A549 (cell line): Measurements from ENCODE around the gene SIM1. TPM values are rescaled to one million over a fixed set of nuclear protein-coding genes. Genes with fewer than 3 reads are reported as not detected.

Experiments used
- ATAC-seq, 2 experiments: fragments of 200-7000 bp in 1 of 2; fragments of >200 bp in 1 of 2; cut with Nextera tagmentation in 1 of 2; cut with Tn5 transposase in 1 of 2; 3 replicates each; pipeline versions ENCODE4 v1.8.0 to v1.9.1; 2018 to 2020; ENCODE audit warnings: mild to moderate bottlenecking in 1 of 2, moderate library complexity in 1 of 2
- CTCF ChIA-PET: fragments of 300-600 bp; sonication (Branson Sonifier 250); formaldehyde crosslinking; extraction: SDS; loops from one replicate; lab custom pipeline; 2021; ENCODE audit warnings: antibody characterized with exemption, inconsistent platforms; lab: Yijun Ruan, JAX
- POLR2A ChIA-PET: fragments of 350-600 bp; formaldehyde crosslinking; extraction: SDS; loops from one replicate; lab custom pipeline; 2021; ENCODE audit warnings: antibody characterized with exemption, inconsistent platforms; lab: Yijun Ruan, JAX
- DNase-seq, 2 experiments: peaks; one replicate each; pipeline versions ENCODE4 v3.0.0 to v3.0.0-alpha.2; 2011 to 2016; ENCODE audit warnings: low read depth in 1 of 2, low spot score in 1 of 2
- FAIRE-seq: peaks from 2 replicates; lab custom pipeline; 2011; peaks lifted over from hg19 to GRCh38; lab: Jason Lieb, UNC
- H3K27ac ChIP-seq, 2 experiments: fragments of >200 bp; sonication (Bioruptor Twin); formaldehyde crosslinking; 3 replicates each; pipeline ENCODE4 v1.5.1; 2016 to 2017
- H3K4me1 ChIP-seq: fragments of >200 bp; sonication (Bioruptor Twin); formaldehyde crosslinking; 3 replicates; pipeline ENCODE4 v1.6.1; 2016
- H3K4me2 ChIP-seq: fragments of >200 bp; sonication (Bioruptor Twin); formaldehyde crosslinking; 3 replicates; pipeline ENCODE4 v1.6.1; 2016
- H3K4me3 ChIP-seq: fragments of >200 bp; sonication (Bioruptor Twin); formaldehyde crosslinking; 3 replicates; pipeline ENCODE4 v1.5.1; 2016
- H3K9me3 ChIP-seq: fragments of >200 bp; sonication (Bioruptor Twin); formaldehyde crosslinking; 3 replicates; pipeline ENCODE4 v1.6.1; 2016
- ATOH8 ChIP-seq: fragments of 250-450 bp; sonication (Bioruptor Pico); IDR thresholded peaks from 2 replicates; pipeline ENCODE4 v1.5.0; 2020; ENCODE audit warnings: low read depth, mild to moderate bottlenecking, moderate library complexity
- BCL3 ChIP-seq: fragments of >200 bp; sonication (Bioruptor Twin); formaldehyde crosslinking; IDR thresholded peaks from 3 replicates; pipeline ENCODE4 v1.6.1; 2016
- CBX2 ChIP-seq: fragments of 200-600 bp; sonication (generic); IDR thresholded peaks from 2 replicates; pipeline ENCODE4 v1.6.1; 2016; ENCODE audit warnings: low read depth, mild to moderate bottlenecking, borderline replicate concordance
- EP300 ChIP-seq, 2 experiments: fragments of >200 bp; sonication (Bioruptor Twin); formaldehyde crosslinking; IDR thresholded peaks; 2 replicates in 1 of 2; 3 replicates in 1 of 2; pipeline ENCODE4 v1.6.1; 2016 to 2017
- FOSL2 ChIP-seq, 2 experiments: fragments of 450-650 bp in 1 of 2; fragments of >200 bp in 1 of 2; sonication (Bioruptor Twin) in 1 of 2; formaldehyde crosslinking; IDR thresholded peaks; 2 replicates each; pipeline versions ENCODE4 v1.5.0 to v1.6.1; 2016 to 2020; ENCODE audit warnings: mild to moderate bottlenecking in 1 of 2, moderate library complexity in 1 of 2
- FOXS1 ChIP-seq: fragments of 250-450 bp; sonication (Bioruptor Pico); IDR thresholded peaks from 2 replicates; pipeline ENCODE4 v1.5.0; 2020; ENCODE audit warnings: mild to moderate bottlenecking, moderate library complexity
- HES2 ChIP-seq: fragments of >200 bp; sonication (Bioruptor Twin); formaldehyde crosslinking; IDR thresholded peaks from 2 replicates; pipeline ENCODE4 v1.6.1; 2016
- JUN ChIP-seq, 2 experiments: fragments of >200 bp; sonication (Bioruptor Twin); formaldehyde crosslinking; IDR thresholded peaks; 2 replicates in 1 of 2; 3 replicates in 1 of 2; pipeline ENCODE4 v1.6.1; 2016 to 2017
- KDM5A ChIP-seq: fragments of 200-600 bp; sonication (generic); IDR thresholded peaks from 2 replicates; pipeline ENCODE4 v1.6.1; 2016; ENCODE audit warnings: antibody characterized with exemption, mild to moderate bottlenecking
- MAFK ChIP-seq: fragments of 450-650 bp; IDR thresholded peaks from 2 replicates; pipeline ENCODE4 v1.6.1; 2014; ENCODE audit not compliant: partially characterized antibody
- MAX ChIP-seq: IDR thresholded peaks from 2 replicates; pipeline ENCODE4 v1.6.1; 2012
- MYC ChIP-seq: IDR thresholded peaks from 2 replicates; pipeline ENCODE4 v1.6.1; 2012; ENCODE audit warnings: mild to moderate bottlenecking, inconsistent platforms, low read length, improper control_type of control experiment, borderline replicate concordance
- PHF8 ChIP-seq: fragments of 200-600 bp; sonication (generic); IDR thresholded peaks from 2 replicates; pipeline ENCODE4 v1.6.1; 2016; ENCODE audit warnings: low read depth, mild to moderate bottlenecking, antibody characterized with exemption, moderate library complexity, borderline replicate concordance
- POLR2A ChIP-seq: IDR thresholded peaks from 2 replicates; pipeline ENCODE4 v1.6.1; 2012; ENCODE audit warnings: mild to moderate bottlenecking, low read length
- RAD21 ChIP-seq, 2 experiments: fragments of >200 bp in 1 of 2; sonication (Bioruptor Twin) in 1 of 2; formaldehyde crosslinking in 1 of 2; IDR thresholded peaks in 1 of 2; conservative IDR thresholded peaks in 1 of 2; 2 replicates in 1 of 2; 3 replicates in 1 of 2; pipeline ENCODE4 v1.6.1; 2012 to 2018; ENCODE audit warnings: inconsistent platforms in 1 of 2
- RARB ChIP-seq: fragments of 250-450 bp; sonication (Bioruptor Pico); IDR thresholded peaks from 2 replicates; pipeline ENCODE4 v1.8.0; 2021; ENCODE audit warnings: mild to moderate bottlenecking, moderate library complexity
- RCOR1 ChIP-seq: fragments of 150-350 bp; IDR thresholded peaks from 2 replicates; pipeline ENCODE4 v1.6.1; 2014; ENCODE audit warnings: antibody characterized with exemption, low read length, low read depth
- SREBF2 ChIP-seq: fragments of 450-650 bp; IDR thresholded peaks from 2 replicates; pipeline ENCODE4 v1.6.1; 2014; ENCODE audit warnings: mild to moderate bottlenecking, moderate library complexity
- USF2 ChIP-seq: fragments of 450-650 bp; IDR thresholded peaks from 2 replicates; pipeline ENCODE4 v1.6.1; 2014; ENCODE audit warnings: antibody characterized with exemption
- ZSCAN20 ChIP-seq: fragments of 250-450 bp; sonication (Bioruptor Pico); IDR thresholded peaks from 2 replicates; pipeline ENCODE4 v1.8.0; 2022; ENCODE audit warnings: mild to moderate bottlenecking, moderate library complexity
- WGBS: methylation state at CpG from one replicate; pipeline ENCODE4 v1.1.6; 2017; ENCODE audit errors: missing lambda C conversion rate; 5-methylcytosine and 5-hydroxymethylcytosine counted together
- polyA plus RNA-seq, 4 experiments: library from polyadenylated mRNA; depleted of rRNA in 3 of 4; stranded (reverse); fragments of >200 nt; fragmentation: RNase III in 1 of 4; extraction: RNeasy Plus Mini Kit Qiagen cat#74134 plus additional on column Dnase treatment in 1 of 4; gene quantifications; 2 replicates in 3 of 4; 3 replicates in 1 of 4; pipeline ENCODE4 v1.2.3, GENCODE V29; 2011 to 2017

The SIM1 gene
- polyA plus RNA-seq, 2 of the 4 experiments (the other 2 are of a cell fraction), result not detected

GRCh38 chr6:100479179-100480035 lies 14.7 kb upstream of the SIM1 start (continued):
- TF ChIP-seq PHF8 (no peak), POLR2A (no peak), MYC (no peak), RARB (CRISPR knock-in tag) (no peak), EP300 (IDR thresholded peaks at IDR 0.05) (no peak), BCL3 (no peak)

- Histone ChIP-seq H3K4me3 (no peak overlapping the region), H3K9me3 (no peaks in the 10 kb centered on the region), H3K4me1 (peaks cover 18% of the 10 kb centered on the region; the same call in 2 of the 3 replicates), H3K27ac (0 out of 6 replicates have a peak overlapping the region, but pooled peaks of 1 of the 2 experiments have one; percentile 26), H3K4me2 (0 out of 3 replicates have a peak overlapping the region, but pooled peaks have one; percentile 8)
- TF ChIP-seq SREBF2 (no peak), FOSL2 (IDR thresholded peaks at IDR 0.05) (no peak), FOSL2 (CRISPR knock-in tag; IDR thresholded peaks at IDR 0.05) (peak; percentile 17; the same call in 1 of the 2 replicates)
- DNase-seq, result peak in 1 of 2 experiments; percentile 7
- POLR2A ChIA-PET, result no interaction called here
- 64% methylated on average over 10 of the region's 10 CpGs for WGBS
- CTCF ChIA-PET, result interaction anchor here (0.9 to 1.1 kb wide), 3 partner anchors 355 to 365 kb away, joined by 3 read pairs; no protein-coding TSS in a partner anchor
- ATAC-seq, result peak in 1 of 2 experiments; percentile 36; a peak in 1 of 6 replicates
- FAIRE-seq, result no peak
These were observed 11.0 kb upstream of the SIM1 start for GRCh38 chr6:100475554-100476320.

GRCh38 chr6:100473182-100473581 lies 8.5 kb upstream of the SIM1 start:
- Histone ChIP-seq H3K27ac (no peak overlapping the region), H3K4me3 (no peak overlapping the region), H3K9me3 (no peaks in the 10 kb centered on the region), H3K4me1 (peaks cover 11% of the 10 kb centered on the region; the same call in 1 of the 3 replicates), H3K4me2 (peak overlapping the region; percentile 34; the same call in 1 of the 3 replicates)
- ATAC-seq (no peak), DNase-seq (no peak), FAIRE-seq (no peak)
- WGBS, result 88% methylated on average over 1 of the region's 1 CpG
- ChIA-PET POLR2A (no interaction called here), CTCF (interaction anchor here (0.7 to 1.3 kb wide), 4 partner anchors 13 to 366 kb away, joined by 3 to 6 read pairs (median 3); no protein-coding TSS in a partner anchor)
- TF ChIP-seq KDM5A, result no peak
- TF ChIP-seq CBX2, result no peak
- TF ChIP-seq RCOR1, result no peak
- TF ChIP-seq ZSCAN20 (CRISPR knock-in tag), result no peak
- TF ChIP-seq EP300 (IDR thresholded peaks at IDR 0.05), result no peak
- TF ChIP-seq JUN (IDR thresholded peaks at IDR 0.05), result no peak
- no peak for TF ChIP-seq ATOH8 (CRISPR knock-in tag)
- no peak for TF ChIP-seq MAFK
- TF ChIP-seq MAX, result no peak
- no peak for TF ChIP-seq HES2
- TF ChIP-seq USF2, result no peak
- TF ChIP-seq RAD21 (conservative IDR thresholded peaks at IDR 0.05 in 1 of 2, IDR thresholded peaks at IDR 0.05 in 1 of 2), result no peak
- TF ChIP-seq FOXS1 (CRISPR knock-in tag), result no peak
